ENCODE data around the gene DDOST. TPM values are rescaled to one million over a fixed set of nuclear protein-coding genes. Genes with fewer than 3 reads are reported as not detected.

DDOST gene
- total RNA-seq, 4 donors from 2014 or later, result 83.4 to 116 (median 110) TPM

DNA sequence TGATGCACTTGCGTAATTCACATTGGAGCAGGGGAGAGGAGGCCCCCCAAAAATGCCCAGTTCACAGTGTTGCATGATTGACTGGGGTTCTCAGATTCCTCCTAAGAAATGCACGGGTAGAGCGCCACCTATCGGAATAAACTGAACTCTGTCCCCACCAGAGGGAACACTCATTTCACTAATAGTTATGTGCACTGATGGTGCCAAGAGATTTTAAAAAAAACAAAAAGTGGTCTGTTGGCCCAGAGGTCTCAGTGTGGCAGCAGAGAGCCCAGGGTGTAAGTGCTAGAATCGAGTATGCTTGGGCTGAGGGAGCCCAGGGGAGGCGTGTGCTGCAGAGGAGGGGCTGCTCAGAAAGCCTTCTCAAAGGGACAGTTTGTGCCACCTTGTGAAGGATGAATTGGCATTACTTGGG lies 21.0 kb downstream of the DDOST start:
- peak; percentile 57 for ATAC-seq
- no peak for TF ChIP-seq POLR2A (IDR thresholded peaks at IDR 0.05)
- peak; percentile 65 to 78 (median 71) for TF ChIP-seq CTCF (IDR thresholded peaks at IDR 0.05)
- Histone ChIP-seq H3K27ac (no peak overlapping the region), H3K4me3 (no peak overlapping the region), H3K4me1 (peaks cover 0 to 21% (median 1%) of the 10 kb centered on the region in 3 donors), H3K9me3 (no peaks in the 10 kb centered on the region), H3K27me3 (no peaks in the 10 kb centered on the region), H3K36me3 (peaks cover 0 to 91% of the 10 kb centered on the region in 2 donors)
- WGBS, 2 donors (ENCODE audit: low coverage in 1 of 2), result 7 to 20% methylated on average over 1 to 5 of the region's 6 CpGs

- 74 to 91% methylated on average over 4 to 7 of the region's 8 CpGs for WGBS, 2 donors (ENCODE audit: low coverage in 1 of 2)
- no peak overlapping the region for H3K27ac ChIP-seq
- H3K9me3 ChIP-seq, result no peaks in the 10 kb centered on the region
- no peak overlapping the region for H3K4me3 ChIP-seq
- peaks cover 0 to 57% of the 10 kb centered on the region in 2 donors for H3K36me3 ChIP-seq
- H3K4me1 ChIP-seq, result peaks cover 2 to 41% (median 10%) of the 10 kb centered on the region in 3 donors
- TF ChIP-seq POLR2AphosphoS5 (IDR thresholded peaks at IDR 0.05) (no peak), POLR2A (IDR thresholded peaks at IDR 0.05) (no peak), CTCF (IDR thresholded peaks at IDR 0.05) (no peak), EP300 (IDR thresholded peaks at IDR 0.05) (no peak)
- no peak for ATAC-seq
- H3K27me3 ChIP-seq, result no peaks in the 10 kb centered on the region
These were observed 24.3 kb downstream of the DDOST start for GRCh38 chr1:20636785-20637347.

DNA sequence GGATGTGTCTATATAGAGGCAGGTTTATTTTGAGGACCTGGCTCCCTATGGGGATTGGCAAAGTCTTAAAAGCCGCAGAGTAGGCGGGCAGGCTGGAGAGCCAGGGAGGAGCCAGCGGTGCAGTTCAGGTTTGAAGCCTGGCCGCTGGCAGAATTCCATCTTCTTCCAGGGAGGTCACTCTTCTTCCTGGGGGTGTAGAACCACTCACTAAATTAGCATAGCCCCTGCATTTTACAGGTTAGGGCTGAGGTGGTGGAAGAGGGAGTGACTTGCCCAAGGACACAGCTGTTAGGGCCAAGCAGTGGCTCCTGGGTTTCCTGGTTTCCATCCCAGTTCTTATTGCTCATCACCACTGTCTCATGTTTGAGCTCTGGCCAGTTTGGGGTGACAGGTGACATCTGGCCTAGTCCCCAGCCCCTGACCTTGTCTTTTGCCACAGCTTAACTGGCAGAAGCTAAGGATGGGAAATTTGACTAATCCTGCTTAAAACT lies 26.5 kb downstream of the DDOST start:
- no peak for ATAC-seq
- Histone ChIP-seq H3K36me3 (peaks cover 0 to 35% of the 10 kb centered on the region in 2 donors), H3K27ac (peak overlapping the region in 3 of 4 donors; percentile 93 to 97 (median 94)), H3K27me3 (no peaks in the 10 kb centered on the region), H3K4me3 (peak overlapping the region; percentile 92 to 98), H3K4me1 (peaks cover 2 to 41% (median 10%) of the 10 kb centered on the region in 3 donors), H3K9me3 (no peaks in the 10 kb centered on the region)
- WGBS, 2 donors (ENCODE audit: low coverage in 1 of 2), result 10 to 12% methylated on average over 4 of the region's 4 CpGs
- TF ChIP-seq CTCF (IDR thresholded peaks at IDR 0.05), result no peak

DNA sequence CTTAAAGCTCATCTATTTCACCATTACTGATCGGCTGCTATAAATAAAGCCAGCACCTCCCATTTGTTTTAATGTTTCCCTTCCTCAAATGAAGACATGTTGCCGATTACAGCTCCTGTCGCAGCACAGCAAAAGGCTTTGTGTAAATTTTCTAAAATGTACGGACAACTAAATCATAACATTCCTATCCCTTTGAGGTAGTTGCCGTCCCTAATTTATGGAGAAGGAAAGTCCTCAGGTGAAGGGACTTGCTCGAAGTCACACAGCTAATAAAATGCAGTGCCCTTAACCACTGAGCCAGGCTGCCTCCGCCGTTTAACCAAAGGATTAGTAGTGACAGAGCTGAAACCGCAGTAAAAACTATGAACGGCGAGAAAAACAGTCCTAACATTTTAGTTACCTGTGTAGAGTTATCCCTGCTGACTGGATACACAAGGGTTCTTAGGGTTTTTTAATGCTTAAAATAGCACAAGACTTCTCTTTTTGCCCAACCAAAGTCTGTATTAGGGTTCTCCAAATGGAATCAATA lies 27.0 kb downstream of the DDOST start:
- WGBS, 2 donors (ENCODE audit: low coverage in 1 of 2), result 0 to 3% methylated on average over 10 to 11 of the region's 11 CpGs

More for the DNA sequence above, 27.0 kb downstream of the DDOST start:
- TF ChIP-seq POLR2A (IDR thresholded peaks at IDR 0.05) (no peak), CTCF (IDR thresholded peaks at IDR 0.05) (no peak), POLR2AphosphoS5 (IDR thresholded peaks at IDR 0.05) (no peak), EP300 (IDR thresholded peaks at IDR 0.05) (no peak)
- no peak for ATAC-seq
- no peaks in the 10 kb centered on the region for H3K27me3 ChIP-seq
- peak overlapping the region; percentile 92 to 98 for H3K4me3 ChIP-seq
- H3K9me3 ChIP-seq, result no peaks in the 10 kb centered on the region
- peaks cover 2 to 41% (median 10%) of the 10 kb centered on the region in 3 donors for H3K4me1 ChIP-seq
- H3K27ac ChIP-seq, result peak overlapping the region; percentile 93 to 97 (median 95)
- H3K36me3 ChIP-seq, result peaks cover 0 to 30% of the 10 kb centered on the region in 2 donors

Data from gastroesophageal sphincter (tissue), 4 donors.